HG03175 (cell line): ENCODE data around the gene ZCCHC24.

Source experiments
- ATAC-seq: cut with Tn5 transposase; IDR thresholded peaks from one replicate; pipeline ENCODE4 v1.9.1; 2021; ENCODE audit warnings: mild to moderate bottlenecking, moderate library complexity; ENCODE audit not compliant: unreplicated experiment

Gene ZCCHC24

DNA sequence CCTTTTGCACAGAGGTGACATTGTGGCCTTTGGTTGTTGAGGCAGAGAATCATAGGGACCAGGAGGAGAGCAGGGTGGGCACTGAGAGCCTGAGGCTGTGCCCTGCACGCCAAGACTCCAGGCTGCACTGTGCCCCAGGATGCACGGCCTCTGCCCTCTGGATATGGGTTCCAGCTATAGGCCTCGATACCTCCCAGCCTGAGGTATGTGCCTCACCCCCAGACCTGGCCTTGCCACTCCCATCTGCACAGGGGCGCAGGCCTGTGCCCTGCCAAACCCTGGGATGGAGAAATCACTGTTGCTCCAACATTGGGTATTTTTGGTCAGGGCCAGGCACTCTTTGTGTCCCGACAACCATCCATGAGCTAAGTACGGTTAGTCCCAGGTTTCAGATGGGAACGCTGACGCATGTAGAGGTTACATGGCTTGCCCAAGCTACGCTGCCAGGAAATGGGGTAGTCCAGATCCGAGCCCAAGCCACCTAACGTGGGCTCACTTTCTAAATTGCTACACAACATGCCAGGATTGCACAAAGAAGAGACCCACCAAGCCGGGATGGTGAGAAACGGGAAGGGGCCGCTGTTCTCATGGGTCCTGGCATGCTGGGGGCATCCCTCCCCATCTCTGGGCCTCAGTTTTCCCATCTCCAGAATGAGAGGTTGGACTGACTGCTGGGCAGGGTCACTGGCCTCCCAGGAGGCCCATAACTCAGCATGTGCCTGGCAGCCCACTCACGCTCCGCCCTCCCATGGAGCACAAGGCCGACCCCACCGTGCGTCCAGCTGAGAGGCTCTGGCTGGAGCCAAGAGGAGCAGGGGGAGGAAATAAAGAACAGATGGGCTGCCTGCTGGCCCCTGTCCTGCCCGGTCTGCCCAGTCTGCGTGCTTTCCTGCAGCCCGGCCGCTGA lies 44.2 kb downstream of the ZCCHC24 start:
- ATAC-seq, result no peak

DNA sequence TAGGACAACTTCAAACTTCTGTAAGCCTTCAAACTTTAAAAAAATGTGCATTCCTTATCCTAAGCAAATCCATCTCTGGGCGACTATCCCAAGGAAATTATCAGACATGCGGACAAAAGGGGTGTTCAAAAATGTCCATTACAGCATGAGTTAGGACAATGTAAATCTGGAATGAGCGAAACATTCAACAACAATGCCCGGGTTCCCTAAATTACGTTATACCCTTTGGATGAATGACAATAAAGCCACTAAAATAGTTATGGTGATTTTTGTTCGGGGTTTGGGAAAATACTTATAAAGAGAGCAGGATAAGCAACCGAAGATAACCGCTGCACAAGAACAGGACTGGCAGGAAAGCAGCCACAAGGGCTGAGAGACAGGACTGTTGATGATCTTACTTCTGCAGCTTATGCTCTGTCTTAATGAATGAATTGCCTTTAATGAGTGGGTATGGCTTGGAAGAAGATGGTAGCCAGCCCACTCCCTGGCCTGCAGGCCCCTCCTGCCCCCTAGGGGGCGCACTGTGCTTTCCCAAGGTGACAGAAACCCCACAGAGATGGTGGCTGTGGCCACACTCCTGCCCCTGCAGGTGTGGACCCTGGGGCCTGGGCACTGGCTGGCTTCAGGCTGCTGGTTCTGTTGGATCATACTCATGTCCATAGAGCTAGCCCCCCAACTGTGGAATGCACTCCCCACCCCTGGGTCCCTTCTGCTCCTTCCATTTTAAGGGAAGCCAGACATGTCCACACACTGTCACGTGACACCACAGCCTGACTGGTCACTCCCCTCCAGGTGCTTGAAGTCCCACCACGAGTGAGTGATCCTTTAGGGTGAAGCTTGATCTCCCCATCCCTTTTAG lies 45.0 kb downstream of the ZCCHC24 start:
- ATAC-seq, result peak; percentile 63

DNA sequence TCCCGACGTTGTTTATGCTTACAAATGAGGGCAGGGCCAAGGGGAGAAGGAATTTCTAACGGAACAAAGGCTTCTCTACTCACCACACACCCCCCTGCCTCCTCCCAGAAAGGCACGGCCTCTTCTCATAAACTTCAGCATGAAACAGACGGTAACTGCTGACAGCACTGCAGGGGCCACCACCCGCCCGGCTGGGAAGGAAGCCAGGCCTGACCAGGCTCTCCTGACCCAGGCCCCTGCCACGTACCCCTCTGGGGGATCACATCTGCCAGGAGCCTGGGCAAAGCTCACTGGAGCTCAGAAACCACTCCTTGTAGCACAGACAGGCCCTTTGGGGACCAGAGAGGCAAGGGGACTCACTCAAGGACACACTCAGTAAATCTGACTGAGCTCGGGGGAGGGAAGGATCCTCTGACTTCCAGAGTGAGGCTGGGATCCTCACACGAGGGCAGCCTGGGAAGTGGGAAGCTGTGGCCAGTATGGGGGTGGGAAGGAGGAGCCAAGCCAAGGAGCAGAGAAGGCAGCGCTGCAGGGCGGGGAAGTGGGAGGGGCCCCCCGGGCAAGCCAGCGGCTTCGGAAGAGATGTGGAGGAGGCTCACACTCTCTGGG lies 46.1 kb downstream of the ZCCHC24 start:
- no peak for ATAC-seq

DNA sequence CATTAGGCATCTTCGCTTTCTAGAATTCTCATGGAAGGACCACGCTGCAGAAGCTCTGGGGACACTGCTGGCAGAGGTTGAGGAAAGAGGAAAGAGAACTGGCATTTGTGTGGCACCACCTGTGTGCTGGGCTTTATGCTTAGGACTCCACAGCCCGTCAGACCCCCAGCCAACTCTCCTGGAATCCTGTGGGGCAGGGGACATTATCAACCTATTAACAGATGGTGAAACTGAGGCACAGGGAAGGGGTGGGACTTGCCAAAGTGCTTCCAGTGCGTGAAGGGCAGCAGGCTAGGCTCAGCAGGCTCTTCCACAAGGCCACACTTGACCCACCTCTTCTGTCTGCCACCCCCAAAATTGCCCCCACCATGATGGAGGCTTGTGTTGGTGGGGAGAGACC lies 46.8 kb downstream of the ZCCHC24 start:
- no peak for ATAC-seq

DNA sequence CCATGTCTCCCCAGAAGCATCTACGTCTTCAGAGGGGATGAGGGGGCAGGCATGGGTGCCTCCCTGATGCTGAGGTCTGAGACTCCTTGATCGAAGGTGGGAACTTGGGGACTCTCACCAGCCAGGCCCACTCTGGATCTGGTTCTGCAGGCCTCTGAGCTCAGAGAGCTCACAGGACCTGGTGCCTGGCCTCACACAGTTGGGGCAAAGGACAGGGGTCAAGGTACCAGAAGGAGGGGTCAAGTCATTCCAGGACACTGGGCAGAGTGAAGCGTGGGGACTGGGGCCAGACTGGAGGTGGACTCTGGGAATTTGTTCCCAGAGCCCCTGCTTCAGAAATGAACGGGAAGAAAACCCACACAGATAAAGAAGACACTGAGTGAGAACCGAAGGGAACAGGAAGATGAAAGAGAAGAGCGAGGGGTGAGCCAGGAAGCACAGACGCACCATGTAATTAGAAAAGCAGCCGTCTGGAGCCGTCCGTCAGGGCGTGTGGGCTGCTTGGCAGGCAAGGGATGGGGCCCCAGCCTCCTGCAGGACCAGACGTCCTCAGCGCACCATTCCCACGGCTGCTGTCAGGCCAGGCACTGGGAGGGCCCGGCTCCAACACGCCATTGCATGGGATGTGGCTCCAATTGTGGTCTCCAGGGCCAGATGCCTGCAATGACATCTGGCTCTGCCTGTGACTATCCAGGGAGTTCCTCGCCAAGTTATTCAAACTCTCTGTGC lies 47.7 kb downstream of the ZCCHC24 start:
- ATAC-seq, result no peak

DNA sequence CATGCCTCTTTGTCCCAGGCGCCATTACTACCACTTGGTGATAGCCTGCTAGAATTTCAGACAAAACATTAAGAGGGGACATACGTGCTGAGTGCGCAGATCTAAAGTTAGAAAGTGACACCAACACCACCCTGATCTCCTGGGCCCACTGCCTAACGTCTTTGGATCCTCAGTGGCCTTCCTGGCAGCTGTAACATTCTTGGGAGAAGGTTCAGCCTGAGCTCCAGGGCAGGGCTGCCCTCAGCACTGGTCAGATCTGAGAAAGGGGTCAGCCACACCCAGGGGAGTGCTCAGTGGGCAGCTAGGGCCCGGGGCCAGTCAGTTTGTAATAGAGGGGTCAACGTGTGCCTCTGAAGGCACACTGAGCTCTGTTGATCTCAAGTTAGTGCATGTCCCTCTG lies 48.4 kb downstream of the ZCCHC24 start:
- no peak for ATAC-seq

DNA sequence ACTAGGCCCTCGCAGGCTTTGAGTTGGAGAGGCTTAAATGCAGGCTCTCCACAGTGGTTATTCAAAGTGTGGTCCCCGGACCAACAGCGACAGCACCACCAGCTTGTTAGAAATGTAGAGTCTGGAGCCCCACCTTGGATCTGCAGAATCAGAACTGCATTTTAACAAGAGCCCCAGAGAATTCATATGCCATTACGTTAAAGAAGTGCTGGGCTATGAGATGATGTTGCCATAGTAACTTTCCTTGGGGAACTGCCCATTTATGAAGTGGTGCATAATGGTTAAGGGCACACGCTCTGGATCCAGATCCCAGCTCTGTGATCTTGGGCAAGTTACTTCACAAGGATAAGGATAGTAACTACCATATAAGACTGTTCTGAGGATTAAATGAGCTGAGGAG lies 48.9 kb downstream of the ZCCHC24 start:
- no peak for ATAC-seq

DNA sequence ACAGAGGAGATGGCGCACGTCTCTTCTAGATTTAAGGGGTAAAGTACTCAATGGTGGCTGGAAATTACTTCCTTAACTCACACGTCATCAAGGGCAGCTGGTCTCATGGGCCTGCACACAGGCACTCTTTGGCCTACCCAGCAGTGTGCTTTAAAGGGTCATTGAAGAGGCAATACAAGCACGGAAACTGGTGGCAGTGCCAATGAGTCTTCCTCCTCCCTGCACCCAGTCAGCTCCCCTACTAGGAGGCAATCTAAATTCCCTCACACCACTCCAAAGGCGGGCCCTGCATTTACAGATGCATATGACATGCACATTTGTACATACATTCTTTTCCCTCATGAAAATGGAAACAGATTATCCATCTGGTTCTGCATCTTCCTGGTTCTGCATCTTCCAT lies 50.8 kb downstream of the ZCCHC24 start:
- no peak for ATAC-seq

DNA sequence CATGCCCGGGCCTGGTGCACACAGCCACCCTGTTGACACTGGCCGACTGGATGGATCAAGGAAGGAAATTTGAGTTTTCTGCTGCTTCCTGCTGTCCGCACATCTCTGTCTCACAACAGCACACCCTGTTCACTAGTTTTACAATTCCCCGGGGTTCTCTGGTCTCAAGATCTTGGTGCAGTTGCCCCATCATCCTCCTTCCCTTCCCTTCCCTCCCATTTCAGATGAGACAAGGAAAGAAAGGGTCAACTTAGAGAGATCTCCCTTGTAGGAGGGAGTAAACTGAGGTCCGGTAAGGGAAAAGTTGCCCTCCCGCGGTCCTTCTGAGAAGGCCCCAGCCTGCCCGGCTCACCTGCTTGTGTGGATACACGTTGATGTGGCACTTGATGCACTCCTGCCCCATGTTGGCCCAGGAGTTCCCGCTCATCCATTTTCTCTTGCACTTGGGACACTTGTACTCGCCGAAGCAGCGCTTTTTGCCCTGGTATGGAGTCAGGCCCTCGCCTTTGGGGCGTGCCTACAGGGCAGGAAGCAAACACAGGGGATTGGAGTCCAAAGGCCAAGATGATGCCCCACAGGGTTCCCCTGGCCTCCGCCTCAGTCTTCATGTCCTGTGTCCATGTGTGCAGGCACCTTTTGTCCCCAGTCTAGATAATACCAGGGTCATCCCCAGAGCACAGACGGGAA lies 51.4 kb downstream of the ZCCHC24 start:
- no peak for ATAC-seq

DNA sequence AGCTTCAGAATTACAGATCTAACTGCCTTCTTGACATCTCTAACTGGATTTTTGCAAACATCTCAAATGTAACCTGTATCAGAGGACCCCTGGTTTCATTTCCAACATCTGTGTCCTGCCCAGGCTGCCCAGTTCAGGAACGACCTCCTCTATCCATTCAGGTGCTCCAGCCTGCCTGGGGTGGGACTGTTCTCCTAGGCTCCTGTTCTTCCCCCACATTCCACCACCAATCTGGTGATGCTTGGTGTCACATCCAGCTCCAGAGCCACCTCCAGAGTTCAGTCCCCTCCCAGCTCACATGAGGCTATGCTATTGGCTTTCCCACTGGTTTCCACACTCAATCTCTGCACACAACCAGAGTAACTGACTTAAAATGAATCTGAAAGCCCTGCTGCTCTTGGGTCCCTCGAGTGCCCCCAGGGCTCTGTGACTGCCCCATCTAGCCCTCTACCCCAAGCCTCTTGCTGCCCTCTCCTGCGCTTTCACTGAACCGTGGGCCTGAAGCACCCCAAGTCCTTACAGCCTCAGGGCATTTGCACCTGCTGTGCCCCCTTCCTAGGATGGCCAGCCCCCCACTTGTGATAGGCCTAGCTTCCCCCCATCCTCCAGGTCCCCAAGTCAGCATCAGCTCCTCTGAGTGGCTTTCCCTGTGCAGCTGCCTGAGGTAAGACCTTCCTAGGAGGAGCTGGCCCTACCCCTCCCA lies 52.1 kb downstream of the ZCCHC24 start:
- ATAC-seq, result no peak

DNA sequence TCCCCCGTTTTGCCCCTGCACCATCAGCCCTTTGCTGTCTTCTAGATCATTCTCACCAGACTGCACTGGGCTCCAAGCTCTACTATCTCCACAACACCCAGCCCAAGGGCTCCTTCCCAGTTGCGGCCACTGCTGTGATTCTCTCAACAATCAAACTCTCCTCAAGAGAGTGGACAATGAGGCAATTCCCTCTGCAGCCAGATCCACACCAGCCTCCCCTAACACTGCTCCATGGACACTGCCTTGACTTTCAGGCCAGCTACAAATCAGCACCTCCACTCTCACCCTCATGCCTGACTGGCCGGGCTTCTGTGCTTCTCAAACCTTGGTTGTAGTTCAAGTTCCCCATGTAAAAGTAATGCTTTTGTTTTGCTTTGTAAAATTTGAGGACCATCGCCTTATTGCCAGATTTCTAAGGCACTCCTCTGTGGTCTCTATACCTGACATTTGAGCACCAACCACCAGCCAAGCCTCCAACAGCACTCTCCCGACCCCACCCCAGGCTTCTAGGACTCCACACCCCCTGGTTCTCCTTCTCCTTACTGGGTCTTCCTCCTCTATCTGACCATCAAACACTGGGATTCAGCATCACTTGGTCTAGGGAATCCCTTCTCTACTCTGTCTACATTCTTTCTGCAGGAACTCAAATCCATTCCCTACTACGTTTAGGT lies 52.8 kb downstream of the ZCCHC24 start:
- ATAC-seq, result no peak

DNA sequence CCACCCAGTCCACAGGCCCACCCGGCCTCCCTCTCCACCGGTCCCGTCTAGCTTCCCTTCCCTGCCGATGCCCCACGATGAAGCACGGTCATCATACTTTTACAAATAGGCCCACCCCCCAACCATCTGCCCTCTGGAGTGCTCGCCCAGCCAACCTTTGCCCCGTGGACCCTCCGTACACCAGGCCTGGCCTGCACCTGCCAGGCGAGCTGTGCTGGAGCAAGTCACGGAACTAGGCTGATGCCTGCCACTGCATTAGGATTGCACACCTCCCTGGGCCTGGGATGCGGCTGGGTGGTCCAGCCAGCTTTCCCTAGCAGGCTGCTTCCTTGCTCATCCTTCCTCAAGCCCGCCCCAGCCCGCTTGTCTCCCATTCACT lies 53.4 kb downstream of the ZCCHC24 start:
- no peak for ATAC-seq

DNA sequence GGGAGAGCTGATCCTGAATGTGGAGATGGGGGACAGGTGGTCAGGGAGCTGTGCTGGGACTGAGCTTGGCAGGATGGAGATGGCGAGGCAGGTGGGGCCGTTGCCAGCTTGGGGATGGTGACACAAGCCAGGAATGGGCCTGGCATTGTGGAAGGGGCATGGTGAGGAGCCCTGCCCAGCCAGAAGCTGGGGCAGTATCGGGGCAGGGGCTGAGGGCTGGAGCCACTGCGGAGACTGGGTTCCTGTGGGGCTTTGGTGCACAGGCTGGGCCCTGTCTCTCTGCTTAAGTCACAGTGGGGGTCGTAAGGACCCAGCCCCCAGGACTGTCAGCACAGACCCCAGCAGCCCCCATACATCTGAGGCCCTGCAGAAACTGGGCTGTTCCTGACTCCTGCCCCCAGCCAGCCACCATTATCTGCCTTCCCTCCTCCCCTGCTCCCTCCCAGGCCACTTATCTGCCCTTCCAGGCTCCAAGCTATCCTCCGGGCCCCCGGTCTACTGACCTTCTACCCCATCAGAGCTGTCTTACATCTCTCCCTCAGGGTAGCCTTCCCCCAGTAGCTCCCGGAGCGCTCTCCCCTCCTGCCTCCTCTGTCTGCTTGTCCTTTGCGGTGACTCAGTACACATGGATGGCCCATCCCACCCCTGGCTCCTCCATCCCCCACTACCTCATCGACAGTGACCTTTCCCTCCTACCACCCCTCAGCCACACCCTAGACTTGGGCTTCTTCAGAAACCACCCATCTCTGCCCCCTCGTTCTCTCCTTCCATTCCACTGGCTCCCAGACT lies 54.0 kb downstream of the ZCCHC24 start:
- no peak for ATAC-seq

DNA sequence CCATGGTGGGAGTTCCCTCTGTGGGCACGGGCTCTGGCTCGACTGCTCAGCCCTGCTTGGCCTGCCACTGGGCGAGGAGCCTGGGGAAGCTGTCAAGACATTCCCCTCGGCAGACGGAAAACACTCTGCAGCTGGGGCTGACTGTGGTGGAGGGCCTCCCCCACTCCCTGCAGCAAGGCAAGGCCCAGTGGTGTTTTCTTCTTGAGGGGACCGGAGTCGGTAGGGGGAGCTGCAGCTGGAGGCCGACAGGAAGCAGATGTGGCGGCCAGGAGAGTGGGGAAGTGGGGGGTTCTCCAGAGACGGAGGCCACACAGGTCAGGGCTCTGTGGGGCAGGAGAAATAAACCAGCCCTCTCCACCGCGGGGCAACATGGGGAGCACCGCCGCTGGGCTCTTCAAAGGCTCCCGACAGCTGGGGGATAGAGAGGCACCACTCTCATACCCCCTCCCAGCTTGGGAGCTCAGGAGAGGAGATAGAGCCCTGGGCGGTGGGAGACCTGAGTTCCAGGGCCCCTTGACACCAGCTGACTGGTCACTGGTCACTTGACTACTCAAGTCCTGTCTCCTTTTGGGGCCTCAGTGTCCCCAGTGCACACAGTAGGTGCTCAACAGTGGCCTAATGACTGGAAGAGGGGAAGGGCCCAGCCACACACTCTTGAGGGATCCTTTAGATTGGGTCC lies 54.7 kb downstream of the ZCCHC24 start:
- ATAC-seq, result no peak

DNA sequence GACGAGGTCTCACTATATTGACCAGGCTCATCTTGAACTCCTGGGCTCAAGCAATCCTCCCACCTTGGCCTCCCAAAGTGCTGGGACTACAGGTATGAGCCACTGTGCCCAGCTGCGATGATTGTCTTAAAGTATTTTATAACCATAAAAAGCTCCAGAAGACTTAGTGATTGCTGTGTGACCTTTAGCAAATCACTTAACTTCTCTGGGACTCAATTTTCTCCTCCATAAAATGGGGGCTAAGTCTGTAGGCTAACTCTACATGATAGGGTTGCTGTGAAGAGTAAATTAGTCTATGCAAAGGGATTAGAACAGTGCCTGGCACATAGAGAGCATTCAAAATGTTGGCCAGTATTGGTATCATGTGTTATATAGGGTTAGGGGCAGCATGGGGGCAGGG lies 55.4 kb downstream of the ZCCHC24 start:
- ATAC-seq, result no peak

DNA sequence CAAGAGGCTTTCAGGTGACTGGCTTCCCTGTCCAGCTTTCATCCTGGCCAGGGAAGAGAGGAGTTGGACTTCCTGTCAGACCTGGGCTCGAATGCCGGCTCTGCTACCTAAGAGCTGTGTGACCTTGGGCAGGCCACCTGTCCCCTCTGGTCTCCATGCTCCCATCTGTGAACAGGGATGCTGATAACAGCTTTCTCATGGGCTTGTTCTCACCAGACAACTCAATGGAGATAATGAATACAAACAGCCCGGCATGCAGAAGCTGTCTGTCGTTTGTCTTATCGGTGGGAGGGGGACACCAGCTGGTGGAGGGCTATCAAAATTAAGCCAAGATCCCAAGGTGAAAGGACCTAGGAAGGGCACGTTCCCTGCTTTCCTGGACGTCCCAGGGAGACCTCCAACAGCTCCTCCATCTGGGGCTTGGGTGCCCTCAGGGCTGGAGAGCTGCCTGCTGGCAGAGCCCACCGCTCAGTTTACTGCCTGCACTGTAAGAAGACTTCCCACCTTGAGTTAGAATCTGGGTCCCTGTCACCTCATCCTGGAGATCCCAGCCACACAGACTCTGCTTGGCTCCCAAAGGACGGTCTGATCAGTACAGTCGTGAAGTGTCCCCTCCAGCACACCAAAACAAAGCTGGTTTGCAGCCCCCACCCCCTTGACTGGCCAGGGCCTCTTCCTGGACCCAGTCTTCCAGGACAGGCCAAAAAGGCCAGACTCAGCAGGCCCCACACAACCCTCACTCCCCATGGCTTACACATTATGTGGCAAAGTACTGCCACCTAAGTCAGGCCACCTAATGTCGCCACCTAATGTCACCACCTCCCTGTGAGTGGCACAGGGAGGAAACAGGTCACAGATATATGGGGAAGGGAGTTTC lies 57.2 kb downstream of the ZCCHC24 start:
- no peak for ATAC-seq

DNA sequence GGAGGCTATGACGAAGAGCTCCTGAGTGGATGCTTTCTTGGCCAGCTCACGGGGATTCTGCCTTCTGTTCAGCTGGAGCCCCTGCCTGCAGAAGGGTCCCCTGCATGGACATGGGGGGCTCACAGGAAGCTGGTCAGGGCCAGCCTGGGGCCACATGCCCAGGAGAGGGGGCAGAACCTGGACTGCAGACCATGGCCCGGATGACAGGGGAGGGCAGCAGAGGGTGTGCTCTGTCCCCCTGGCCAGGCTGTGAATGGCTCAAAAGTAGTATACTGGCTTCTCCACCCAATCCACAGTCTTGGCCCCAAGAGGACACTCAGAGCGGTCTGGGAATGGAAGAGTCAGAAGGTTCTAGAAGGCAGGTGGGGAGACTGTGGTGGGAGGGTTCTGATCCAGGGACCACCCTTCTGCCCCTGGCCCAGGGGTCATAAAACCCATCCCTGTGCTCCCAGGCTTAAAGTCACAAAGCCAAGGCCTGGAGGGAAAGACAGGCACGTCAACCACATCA lies 57.9 kb downstream of the ZCCHC24 start:
- ATAC-seq, result no peak
